ENCODE data around the gene MYCBP.
"Not testable (repeated sequence)": the region's sequence is repeated elsewhere in the genome, so short reads cannot be mapped to it uniquely, and the experiment has no call there.

Gene MYCBP

DNA sequence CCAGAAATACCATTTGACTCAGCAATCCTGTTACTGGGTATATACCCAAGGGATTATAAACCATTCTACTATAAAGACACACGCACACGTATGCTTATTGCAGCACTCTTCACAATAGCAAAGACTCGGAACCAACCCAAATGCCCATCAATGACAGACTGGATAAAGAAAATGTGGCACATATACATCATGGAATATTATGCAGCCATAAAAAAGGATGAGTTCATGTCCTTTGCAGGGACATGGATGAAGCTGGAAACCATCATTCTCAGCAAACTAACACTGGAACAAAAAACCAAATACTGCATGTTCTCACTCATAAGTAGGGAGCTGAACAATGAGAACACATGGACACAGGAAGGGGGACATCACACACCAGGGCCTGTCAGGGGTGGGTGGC lies 28.1 kb downstream of the MYCBP start:
- H3K9me3 Mint-ChIP-seq, H3K4me3 Mint-ChIP-seq, H3K27me3 Mint-ChIP-seq, H3K27ac Mint-ChIP-seq: not testable (repeated sequence)
- H3K36me3 Mint-ChIP-seq: peaks cover 15% of the 10 kb centered on the region
- peaks cover 30% of the 10 kb centered on the region for H3K4me1 Mint-ChIP-seq

DNA sequence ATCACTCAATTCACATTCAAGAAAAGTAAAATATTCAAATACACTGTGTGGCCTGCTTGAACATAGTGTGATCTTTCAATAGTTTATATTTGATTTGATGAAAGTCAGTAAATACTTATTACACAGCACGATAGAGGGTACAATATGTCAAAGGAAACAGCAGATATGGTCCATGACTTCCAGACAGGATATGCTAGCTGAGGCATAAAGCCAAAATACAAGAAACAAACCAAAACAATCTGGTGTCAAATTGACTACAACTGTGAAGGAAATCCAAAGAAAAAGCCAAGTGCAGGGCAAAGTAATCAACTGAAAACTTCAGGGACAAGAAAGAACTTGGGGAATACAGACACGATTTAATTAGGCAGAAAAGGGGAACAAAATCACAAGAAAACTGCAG lies 32.9 kb downstream of the MYCBP start:
- H3K9me3 Mint-ChIP-seq: no peaks in the 10 kb centered on the region
- peaks cover 18% of the 10 kb centered on the region for H3K4me1 Mint-ChIP-seq
- peaks cover 19% of the 10 kb centered on the region for H3K36me3 Mint-ChIP-seq
- H3K27me3 Mint-ChIP-seq: no peaks in the 10 kb centered on the region
- no peak overlapping the region for H3K4me3 Mint-ChIP-seq
- H3K27ac Mint-ChIP-seq: peak overlapping the region; percentile 20

DNA sequence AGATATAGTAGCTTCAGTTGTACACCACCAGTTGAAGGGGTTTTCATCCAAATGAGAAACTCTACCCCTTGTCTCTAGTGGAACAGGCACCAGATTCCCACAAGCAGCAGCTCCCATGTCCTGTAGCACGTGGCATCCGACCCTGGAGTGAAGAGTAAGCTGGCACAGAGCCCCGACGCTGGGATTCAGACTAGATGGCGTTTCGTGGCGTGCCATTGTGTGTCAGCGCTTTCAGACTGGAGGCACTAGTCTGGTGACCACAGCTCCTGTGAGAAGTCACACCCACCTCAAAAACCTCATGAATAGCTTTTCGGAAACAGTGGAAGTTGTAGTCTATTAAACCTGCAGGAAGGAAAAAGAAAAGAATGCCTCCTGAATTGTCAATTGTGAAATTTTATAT lies 33.8 kb downstream of the MYCBP start:
- H3K27ac Mint-ChIP-seq: no peak overlapping the region
- H3K36me3 Mint-ChIP-seq: peaks cover 13% of the 10 kb centered on the region
- no peak overlapping the region for H3K4me3 Mint-ChIP-seq
- no peaks in the 10 kb centered on the region for H3K9me3 Mint-ChIP-seq
- no peaks in the 10 kb centered on the region for H3K27me3 Mint-ChIP-seq
- peaks cover 13% of the 10 kb centered on the region for H3K4me1 Mint-ChIP-seq

DNA sequence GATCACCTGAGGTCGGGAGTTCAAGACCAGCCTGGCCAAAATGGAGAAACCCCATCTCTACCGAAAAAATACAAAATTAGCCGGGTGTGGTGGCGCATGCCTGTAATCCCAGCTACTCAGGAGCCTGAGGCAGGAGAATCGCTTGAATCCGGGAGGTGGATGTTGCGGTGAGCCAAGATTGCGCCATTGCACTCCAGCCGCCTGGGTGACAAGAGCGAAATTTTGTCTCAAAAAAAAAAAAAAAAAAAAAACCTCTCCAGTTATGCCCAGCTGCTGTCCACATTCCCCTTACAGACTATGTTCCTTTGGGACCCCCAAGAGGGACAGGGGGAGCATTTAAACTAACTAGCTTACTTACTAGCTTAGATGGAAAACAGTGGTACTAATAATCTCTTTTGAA lies 36.8 kb downstream of the MYCBP start:
- not testable (repeated sequence) for H3K4me3 Mint-ChIP-seq, H3K4me1 Mint-ChIP-seq, H3K36me3 Mint-ChIP-seq, H3K27ac Mint-ChIP-seq, H3K27me3 Mint-ChIP-seq, H3K9me3 Mint-ChIP-seq

DNA sequence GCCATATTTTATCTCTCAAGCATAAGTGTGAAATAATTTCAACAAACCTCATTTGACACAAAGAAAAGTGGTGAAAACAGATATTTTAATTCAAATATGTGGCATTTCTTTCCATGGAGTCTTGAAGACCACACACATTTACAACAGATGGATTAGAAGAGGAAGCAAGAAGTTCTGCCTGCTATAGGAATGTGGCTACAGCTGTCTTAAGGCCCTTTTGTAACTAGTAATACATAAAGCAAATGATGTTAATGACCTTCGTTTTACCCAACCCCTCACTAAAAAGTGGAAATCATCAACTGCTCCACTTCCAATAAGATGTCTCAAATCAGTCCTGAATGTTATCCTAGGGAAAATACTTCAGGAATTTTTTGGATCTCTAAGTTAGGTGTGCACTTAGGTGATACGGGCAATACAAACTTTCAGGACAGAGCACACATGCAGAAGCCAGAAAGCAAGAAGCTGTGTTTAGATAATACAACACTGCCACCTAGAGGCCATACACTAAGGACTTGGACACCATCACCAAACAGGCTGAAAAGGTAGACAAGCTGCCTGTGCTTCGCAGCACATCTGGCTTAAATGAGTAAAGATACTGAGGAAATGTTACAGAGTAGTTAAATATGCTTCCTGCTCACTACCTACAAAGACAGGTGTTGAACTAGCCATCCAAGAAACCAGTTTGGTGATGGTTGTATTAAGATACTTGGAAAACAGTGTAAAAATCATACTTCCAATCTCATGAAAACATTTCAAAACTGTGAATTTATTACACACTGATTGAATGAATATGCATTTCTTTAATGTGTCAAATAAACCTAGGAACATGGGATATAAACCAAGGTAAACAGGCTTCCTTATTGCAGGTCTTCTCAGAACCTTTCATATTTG lies 38.0 kb downstream of the MYCBP start:
- peaks cover 6% of the 10 kb centered on the region for H3K36me3 Mint-ChIP-seq
- H3K27ac Mint-ChIP-seq: no peak overlapping the region
- H3K4me1 Mint-ChIP-seq: peaks cover under 1% of the 10 kb centered on the region
- H3K4me3 Mint-ChIP-seq: no peak overlapping the region
- H3K27me3 Mint-ChIP-seq: no peaks in the 10 kb centered on the region
- no peaks in the 10 kb centered on the region for H3K9me3 Mint-ChIP-seq

DNA sequence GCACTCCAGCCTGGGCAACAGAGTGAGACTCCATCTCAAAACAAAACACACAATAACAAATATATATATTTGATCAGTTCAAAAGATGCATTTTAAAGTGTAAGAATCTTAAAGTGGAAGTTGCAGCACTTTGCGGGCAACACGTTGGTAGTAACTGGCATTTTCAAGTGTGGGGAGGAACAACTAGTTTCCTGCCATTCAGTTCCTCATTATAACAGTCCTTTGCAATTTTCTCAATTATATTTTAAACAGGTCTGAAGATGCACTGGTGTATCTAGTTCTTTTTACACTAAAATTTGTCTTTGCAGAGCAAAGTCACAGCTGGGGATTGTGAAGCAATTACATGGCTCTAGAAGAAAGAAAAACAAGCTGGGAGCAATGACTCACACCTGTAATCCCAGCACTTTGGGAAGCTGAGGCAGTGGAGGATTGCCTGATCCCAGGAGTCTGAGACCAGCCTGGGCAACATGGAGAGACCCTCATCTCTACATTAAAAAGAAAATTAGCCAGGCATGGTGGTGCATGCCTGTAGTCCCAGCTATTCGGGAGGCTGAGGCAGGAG lies 38.8 kb downstream of the MYCBP start:
- Mint-ChIP-seq H3K27ac (no peak overlapping the region), H3K4me3 (no peak overlapping the region), H3K36me3 (peaks cover 6% of the 10 kb centered on the region), H3K27me3 (peaks cover 2% of the 10 kb centered on the region), H3K9me3 (no peaks in the 10 kb centered on the region), H3K4me1 (no peaks in the 10 kb centered on the region)

DNA sequence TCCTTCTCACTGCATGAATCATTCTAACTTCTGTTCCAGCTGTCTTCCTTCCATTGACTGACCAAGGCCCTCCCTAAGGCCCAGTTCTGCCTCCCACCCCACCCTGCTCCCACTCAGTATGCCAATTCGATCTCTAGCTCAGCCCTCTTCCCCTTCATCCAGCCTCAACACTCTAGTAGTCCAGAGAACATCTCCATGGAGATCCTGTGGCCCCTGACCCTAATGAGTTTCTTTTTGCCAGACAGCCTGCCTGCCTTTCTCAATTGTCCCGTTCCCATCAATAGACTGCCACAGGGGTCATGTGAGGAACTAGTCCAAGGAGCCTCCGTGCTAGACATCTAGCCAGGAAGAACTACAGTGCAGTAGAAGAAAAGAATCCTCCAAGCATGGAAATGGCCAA lies 40.0 kb downstream of the MYCBP start:
- Mint-ChIP-seq H3K27ac (no peak overlapping the region), H3K4me3 (no peak overlapping the region), H3K9me3 (no peaks in the 10 kb centered on the region), H3K36me3 (peaks cover 3% of the 10 kb centered on the region), H3K4me1 (no peaks in the 10 kb centered on the region), H3K27me3 (peaks cover 5% of the 10 kb centered on the region)

DNA sequence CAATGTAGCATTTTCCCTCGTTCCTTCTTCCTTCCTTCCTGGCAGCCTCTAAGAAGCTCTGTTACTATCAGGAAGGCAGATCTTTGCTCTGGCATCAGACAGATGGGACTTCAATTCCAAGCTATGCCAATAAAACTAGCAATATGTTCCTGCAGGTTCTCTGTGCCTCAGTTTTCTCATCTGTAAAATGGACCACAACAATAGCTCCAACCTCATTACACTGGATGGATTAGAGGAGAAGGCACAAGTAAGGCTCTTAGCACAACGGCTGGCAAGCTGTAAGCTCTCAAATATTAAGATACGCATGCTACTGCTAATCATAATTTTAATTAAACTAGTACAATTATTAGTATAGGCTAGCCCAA lies 40.8 kb downstream of the MYCBP start:
- no peak overlapping the region for H3K27ac Mint-ChIP-seq
- no peaks in the 10 kb centered on the region for H3K4me1 Mint-ChIP-seq
- H3K36me3 Mint-ChIP-seq: no peaks in the 10 kb centered on the region
- H3K27me3 Mint-ChIP-seq: peaks cover 7% of the 10 kb centered on the region
- H3K9me3 Mint-ChIP-seq: no peaks in the 10 kb centered on the region
- H3K4me3 Mint-ChIP-seq: no peak overlapping the region

DNA sequence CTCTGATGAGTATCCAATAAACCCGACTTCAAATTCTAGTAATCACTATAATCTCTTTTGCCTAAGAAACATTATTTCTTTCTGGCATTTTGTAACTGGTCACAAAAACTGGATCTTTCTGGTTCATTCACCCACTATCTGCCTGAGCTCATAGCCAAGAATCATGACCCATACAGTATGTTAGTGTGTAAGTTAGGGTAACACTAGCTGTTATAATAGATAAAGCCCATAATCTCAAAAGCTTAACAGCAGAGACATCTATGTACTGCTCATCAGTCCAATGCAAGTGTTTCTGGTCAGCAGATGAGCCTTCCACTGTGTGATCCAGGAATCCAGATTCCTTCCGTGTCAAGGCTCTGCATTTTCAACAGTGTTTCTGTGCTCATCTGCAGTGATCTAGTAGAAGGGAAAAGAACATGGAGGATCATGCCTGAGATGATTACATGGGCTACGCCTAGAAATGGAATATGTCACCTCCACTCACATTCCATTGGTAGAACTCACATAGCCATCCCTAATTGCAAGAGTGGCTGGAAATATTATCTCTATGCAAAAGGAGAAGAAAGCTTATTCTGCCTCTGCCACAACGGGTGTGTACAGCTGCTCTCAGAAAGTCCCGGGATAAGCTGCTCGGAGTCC lies 41.3 kb downstream of the MYCBP start:
- Mint-ChIP-seq H3K27me3 (peaks cover 7% of the 10 kb centered on the region), H3K4me1 (no peaks in the 10 kb centered on the region), H3K36me3 (no peaks in the 10 kb centered on the region), H3K9me3 (no peaks in the 10 kb centered on the region), H3K4me3 (no peak overlapping the region), H3K27ac (no peak overlapping the region)

DNA sequence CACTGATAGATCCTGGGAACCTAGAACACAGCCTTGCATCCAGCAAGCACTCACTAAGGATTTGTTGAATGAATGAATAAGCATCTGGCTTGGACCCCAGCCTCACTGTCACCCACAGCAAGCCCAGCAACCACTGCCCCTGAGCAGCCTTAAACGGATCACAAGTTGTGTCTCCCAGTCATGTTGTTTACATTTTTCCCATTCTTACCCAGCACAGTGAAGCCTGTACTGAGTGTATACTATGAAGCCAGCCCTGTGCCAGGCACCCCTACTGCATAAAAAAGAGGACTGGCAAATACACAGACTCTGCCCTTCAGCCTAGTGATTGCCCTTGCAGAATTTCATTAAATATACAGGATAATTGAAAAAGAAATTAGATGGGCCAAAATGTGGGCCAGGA lies 43.8 kb downstream of the MYCBP start:
- Mint-ChIP-seq H3K9me3 (no peaks in the 10 kb centered on the region), H3K4me3 (no peak overlapping the region), H3K27me3 (peaks cover 10% of the 10 kb centered on the region), H3K36me3 (no peaks in the 10 kb centered on the region), H3K27ac (no peak overlapping the region), H3K4me1 (no peaks in the 10 kb centered on the region)

DNA sequence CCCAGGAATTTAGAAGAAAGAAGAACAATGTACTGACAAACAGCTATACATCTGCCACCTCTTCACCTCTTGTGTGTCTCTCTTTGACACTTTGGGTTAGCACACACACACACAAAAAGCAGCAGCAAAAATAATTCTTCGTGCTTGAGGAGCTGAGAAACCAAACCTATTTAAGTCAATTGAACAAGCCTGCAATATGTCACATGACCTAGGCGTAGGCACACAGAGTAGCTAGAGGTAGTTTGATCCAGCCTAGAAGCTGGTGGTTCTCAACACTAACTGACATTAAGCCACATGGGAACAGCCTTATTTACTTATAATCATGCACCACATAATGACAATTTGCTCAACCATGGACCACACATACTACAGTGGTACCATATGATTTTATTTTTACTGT lies 45.8 kb downstream of the MYCBP start:
- peaks cover 11% of the 10 kb centered on the region for H3K27me3 Mint-ChIP-seq
- H3K4me3 Mint-ChIP-seq: no peak overlapping the region
- H3K36me3 Mint-ChIP-seq: no peaks in the 10 kb centered on the region
- H3K9me3 Mint-ChIP-seq: no peaks in the 10 kb centered on the region
- no peak overlapping the region for H3K27ac Mint-ChIP-seq
- no peaks in the 10 kb centered on the region for H3K4me1 Mint-ChIP-seq

DNA sequence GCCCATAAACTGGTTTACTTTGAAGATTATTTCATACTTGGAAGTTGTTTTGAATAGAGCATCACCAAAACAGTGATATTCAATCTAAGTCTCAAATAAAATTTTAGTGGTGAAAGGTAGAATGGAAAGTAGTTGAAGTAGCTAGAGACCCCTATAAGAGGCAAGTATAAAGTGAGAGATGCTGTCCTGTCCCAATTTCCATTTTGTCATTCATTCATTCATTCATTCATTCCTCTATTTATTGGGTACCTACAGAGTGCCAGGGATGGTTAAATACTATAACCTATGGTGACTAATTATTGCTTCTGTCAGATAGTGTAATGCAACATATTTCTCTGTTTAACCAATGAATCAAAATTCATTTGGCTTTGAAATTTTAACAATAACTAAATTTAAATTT lies 46.3 kb downstream of the MYCBP start:
- Mint-ChIP-seq H3K4me1 (no peaks in the 10 kb centered on the region), H3K27me3 (peaks cover 14% of the 10 kb centered on the region), H3K27ac (no peak overlapping the region), H3K9me3 (no peaks in the 10 kb centered on the region), H3K4me3 (no peak overlapping the region), H3K36me3 (no peaks in the 10 kb centered on the region)

DNA sequence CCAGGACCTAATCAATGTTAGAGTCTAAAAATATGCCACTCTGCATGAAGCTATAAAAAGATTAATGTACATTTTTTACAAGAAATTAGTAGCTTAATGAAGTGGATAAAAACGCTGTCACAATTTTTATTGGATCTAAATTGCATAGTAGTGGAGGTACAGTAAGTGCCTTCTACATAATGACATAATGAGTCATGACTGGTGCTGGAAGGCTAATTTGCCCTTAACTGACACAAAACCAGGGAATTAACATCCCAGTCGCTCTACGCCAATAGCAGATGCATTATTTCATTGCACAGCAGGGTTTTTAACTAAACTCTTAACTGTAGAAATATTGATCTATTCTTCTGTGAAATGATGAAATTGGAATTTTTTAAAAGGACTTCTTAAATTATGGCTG lies 46.9 kb downstream of the MYCBP start:
- Mint-ChIP-seq H3K36me3 (no peaks in the 10 kb centered on the region), H3K4me1 (no peaks in the 10 kb centered on the region), H3K4me3 (no peak overlapping the region), H3K27ac (no peak overlapping the region), H3K27me3 (peaks cover 14% of the 10 kb centered on the region), H3K9me3 (no peaks in the 10 kb centered on the region)

DNA sequence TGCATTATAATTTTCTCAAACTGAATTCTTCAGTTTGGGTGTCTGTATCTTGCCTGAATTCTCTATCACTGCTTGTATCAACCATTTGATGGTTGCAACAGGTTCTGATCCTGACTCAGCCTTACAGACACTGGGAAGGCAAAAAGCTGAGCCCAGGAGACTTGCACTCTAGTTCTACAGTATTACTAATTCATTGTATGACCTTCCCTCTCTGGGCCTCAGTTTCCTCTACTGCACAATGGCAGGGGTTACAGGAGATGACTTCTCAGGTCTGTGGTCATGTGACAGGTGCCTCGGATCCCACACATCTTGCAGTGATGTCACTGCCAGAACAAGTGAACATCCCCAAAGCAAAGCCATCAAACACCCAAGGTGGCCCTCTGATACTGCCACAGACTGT lies 52.3 kb downstream of the MYCBP start:
- Mint-ChIP-seq H3K4me1 (peaks cover under 1% of the 10 kb centered on the region), H3K4me3 (no peak overlapping the region), H3K27me3 (peaks cover 31% of the 10 kb centered on the region), H3K36me3 (no peaks in the 10 kb centered on the region), H3K27ac (no peak overlapping the region), H3K9me3 (no peaks in the 10 kb centered on the region)

DNA sequence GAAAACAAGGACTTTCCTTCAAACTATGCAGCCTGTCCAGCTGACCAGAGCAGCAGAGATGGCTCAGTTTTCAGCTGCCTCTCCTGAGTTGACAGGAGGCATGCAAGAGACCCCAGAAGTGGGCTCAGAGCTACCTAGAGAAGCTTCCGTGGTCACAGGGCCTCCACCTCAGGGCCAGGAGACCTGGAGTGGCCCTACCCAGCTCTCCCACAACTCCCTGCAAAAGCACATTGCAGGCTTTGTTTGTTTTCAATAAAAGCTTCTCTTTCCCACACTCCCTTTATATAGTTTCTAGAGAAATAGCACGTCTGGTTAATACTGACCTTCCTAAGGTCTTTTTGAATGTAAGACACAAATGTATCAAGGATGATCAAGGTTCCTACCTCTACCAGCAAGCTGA lies 53.6 kb downstream of the MYCBP start:
- H3K4me3 Mint-ChIP-seq: no peak overlapping the region
- H3K27me3 Mint-ChIP-seq: peaks cover 37% of the 10 kb centered on the region
- peaks cover 5% of the 10 kb centered on the region for H3K4me1 Mint-ChIP-seq
- no peaks in the 10 kb centered on the region for H3K9me3 Mint-ChIP-seq
- H3K36me3 Mint-ChIP-seq: no peaks in the 10 kb centered on the region
- H3K27ac Mint-ChIP-seq: no peak overlapping the region

DNA sequence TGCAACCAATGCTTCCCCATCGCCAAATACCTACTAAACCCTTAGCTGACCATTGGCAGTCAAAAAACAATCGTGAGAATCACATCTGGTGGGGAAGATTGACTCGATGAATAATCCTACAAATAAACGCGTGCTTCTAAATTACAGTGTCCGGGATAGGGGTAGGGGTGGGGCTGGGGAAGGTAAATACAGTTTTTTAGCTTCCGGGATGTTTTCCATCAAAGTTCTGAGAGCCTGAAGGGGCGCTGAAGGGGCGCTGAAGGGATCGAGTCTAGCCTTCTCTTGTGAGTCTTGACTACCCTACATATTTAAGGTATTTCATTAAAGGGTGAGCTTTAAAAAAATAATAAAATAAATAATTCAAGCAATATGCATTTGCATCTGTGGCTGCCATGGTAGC lies 54.1 kb downstream of the MYCBP start:
- H3K4me1 Mint-ChIP-seq: peaks cover 5% of the 10 kb centered on the region
- no peaks in the 10 kb centered on the region for H3K9me3 Mint-ChIP-seq
- H3K27me3 Mint-ChIP-seq: peaks cover 39% of the 10 kb centered on the region
- H3K27ac Mint-ChIP-seq: no peak overlapping the region
- no peaks in the 10 kb centered on the region for H3K36me3 Mint-ChIP-seq
- H3K4me3 Mint-ChIP-seq: no peak overlapping the region
